Subcutaneous abdominal adipose tissue (tissue), 5 donors: Measurements from ENCODE around the gene HRH3.

Experiments
- H3K27ac ChIP-seq: one replicate; pipeline ENCODE4 v1.7.0; 2013; ENCODE audit warnings: low read depth, mild to moderate bottlenecking, inconsistent platforms, low read length, moderate library complexity
- H3K27me3 ChIP-seq, 5 donors: one replicate each; pipeline ENCODE4 v1.7.0; 2013; ENCODE audit warnings: low read length in 5 of 5, inconsistent platforms in 1 of 5; ENCODE audit not compliant: control insufficient read depth in 5 of 5, insufficient read depth in 4 of 5
- H3K36me3 ChIP-seq, 5 donors: one replicate each; pipeline ENCODE4 v1.7.0; 2013; ENCODE audit warnings: low read length in 5 of 5; ENCODE audit not compliant: control insufficient read depth in 5 of 5, insufficient read depth in 5 of 5
- H3K4me1 ChIP-seq, 5 donors: one replicate each; pipeline ENCODE4 v1.7.0; 2013; ENCODE audit warnings: low read length in 5 of 5, mild to moderate bottlenecking in 3 of 5, moderate library complexity in 1 of 5; ENCODE audit not compliant: control insufficient read depth in 5 of 5, insufficient read depth in 5 of 5
- H3K4me3 ChIP-seq, 5 donors: one replicate each; pipeline ENCODE4 v1.7.0; 2013; ENCODE audit warnings: low read length in 5 of 5, low read depth in 1 of 5
- H3K9ac ChIP-seq, 5 donors: one replicate each; pipeline ENCODE4 v1.7.0; 2013; ENCODE audit warnings: low read length in 5 of 5, mild to moderate bottlenecking in 4 of 5, moderate library complexity in 3 of 5
- H3K9me3 ChIP-seq, 5 donors: one replicate each; pipeline ENCODE4 v1.7.0; 2013; ENCODE audit warnings: low read length in 5 of 5; ENCODE audit not compliant: control insufficient read depth in 5 of 5
- donor health status: healthy.
- donor health status: healthy.
- donor health status: healthy.
- donor health status: healthy.
- donor health status: healthy.

The HRH3 gene

GRCh38 chr20:62245911-62246280 lies 25.8 kb upstream of the HRH3 start:
- no peak overlapping the region for H3K27ac ChIP-seq

GRCh38 chr20:62244644-62245108 lies 24.6 kb upstream of the HRH3 start:
- peaks cover 0 to 21% (median 7%) of the 10 kb centered on the region in 5 donors for H3K36me3 ChIP-seq
- H3K4me1 ChIP-seq = peaks cover 1 to 62% (median 40%) of the 10 kb centered on the region in 5 donors
- peak overlapping the region in 1 of 5 donors; percentile 53 for H3K9ac ChIP-seq
- H3K9me3 ChIP-seq = no peaks in the 10 kb centered on the region
- H3K27ac ChIP-seq = no peak overlapping the region
- no peaks in the 10 kb centered on the region for H3K27me3 ChIP-seq
- no peak overlapping the region for H3K4me3 ChIP-seq

More at GRCh38 chr20:62245911-62246280, 25.8 kb upstream of the HRH3 start:
- Histone ChIP-seq H3K4me3 (no peak overlapping the region), H3K9me3 (no peaks in the 10 kb centered on the region), H3K27me3 (no peaks in the 10 kb centered on the region), H3K9ac (no peak overlapping the region), H3K36me3 (peaks cover 0 to 21% (median 7%) of the 10 kb centered on the region in 5 donors), H3K4me1 (peaks cover 0 to 52% (median 34%) of the 10 kb centered on the region in 5 donors)

GRCh38 chr20:62243906-62244515 lies 23.9 kb upstream of the HRH3 start:
- H3K27ac ChIP-seq = no peak overlapping the region
- peaks cover 6 to 68% (median 47%) of the 10 kb centered on the region in 5 donors for H3K4me1 ChIP-seq
- H3K27me3 ChIP-seq = no peaks in the 10 kb centered on the region

GRCh38 chr20:62243106-62243505 lies 23.0 kb upstream of the HRH3 start:
- Histone ChIP-seq H3K4me3 (no peak overlapping the region), H3K9me3 (no peaks in the 10 kb centered on the region), H3K27ac (no peak overlapping the region), H3K4me1 (peaks cover 6 to 70% (median 49%) of the 10 kb centered on the region in 5 donors), H3K9ac (no peak overlapping the region), H3K27me3 (no peaks in the 10 kb centered on the region), H3K36me3 (peaks cover 0 to 21% (median 7%) of the 10 kb centered on the region in 5 donors)

More at GRCh38 chr20:62243906-62244515, 23.9 kb upstream of the HRH3 start:
- Histone ChIP-seq H3K9me3 (no peaks in the 10 kb centered on the region), H3K9ac (peak overlapping the region in 1 of 5 donors; percentile 21), H3K4me3 (no peak overlapping the region), H3K36me3 (peaks cover 0 to 21% (median 7%) of the 10 kb centered on the region in 5 donors)

- Histone ChIP-seq H3K27ac (no peak overlapping the region), H3K9me3 (no peaks in the 10 kb centered on the region), H3K4me1 (peaks cover 6 to 75% (median 53%) of the 10 kb centered on the region in 5 donors), H3K9ac (peak overlapping the region in 1 of 5 donors; percentile 14), H3K36me3 (peaks cover 0 to 21% (median 7%) of the 10 kb centered on the region in 5 donors), H3K27me3 (no peaks in the 10 kb centered on the region), H3K4me3 (no peak overlapping the region)
Observed at GRCh38 chr20:62242176-62242575, 22.1 kb upstream of the HRH3 start.

GRCh38 chr20:62241506-62241905 lies 21.4 kb upstream of the HRH3 start:
- H3K9ac ChIP-seq = peak overlapping the region in 1 of 5 donors; percentile 1

GRCh38 chr20:62240020-62240685 lies 20.1 kb upstream of the HRH3 start:
- Histone ChIP-seq H3K27ac (no peak overlapping the region), H3K36me3 (peaks cover 0 to 19% (median 7%) of the 10 kb centered on the region in 5 donors), H3K9ac (no peak overlapping the region), H3K4me3 (peak overlapping the region in 1 of 5 donors; percentile 83), H3K9me3 (no peaks in the 10 kb centered on the region), H3K27me3 (peaks cover 0 to 2% (median 0%) of the 10 kb centered on the region in 5 donors), H3K4me1 (peaks cover 5 to 64% (median 43%) of the 10 kb centered on the region in 5 donors)

More at GRCh38 chr20:62241506-62241905, 21.4 kb upstream of the HRH3 start:
- Histone ChIP-seq H3K9me3 (no peaks in the 10 kb centered on the region), H3K27ac (no peak overlapping the region), H3K4me1 (peaks cover 5 to 68% (median 46%) of the 10 kb centered on the region in 5 donors), H3K4me3 (no peak overlapping the region), H3K27me3 (peaks cover 0 to 2% (median 0%) of the 10 kb centered on the region in 5 donors), H3K36me3 (peaks cover 0 to 19% (median 7%) of the 10 kb centered on the region in 5 donors)

GRCh38 chr20:62239278-62239879 lies 19.3 kb upstream of the HRH3 start:
- H3K9ac ChIP-seq = peak overlapping the region; percentile 68 to 93 (median 86)
- H3K27me3 ChIP-seq = peaks cover 0 to 2% (median 0%) of the 10 kb centered on the region in 5 donors
- peaks cover 0 to 19% (median 7%) of the 10 kb centered on the region in 5 donors for H3K36me3 ChIP-seq
- H3K4me1 ChIP-seq = peaks cover 5 to 58% (median 38%) of the 10 kb centered on the region in 5 donors
- H3K27ac ChIP-seq = peak overlapping the region; percentile 74
- H3K4me3 ChIP-seq = peak overlapping the region; percentile 61 to 83 (median 77)
- H3K9me3 ChIP-seq = no peaks in the 10 kb centered on the region

GRCh38 chr20:62238569-62239277 lies 18.6 kb upstream of the HRH3 start:
- H3K27me3 ChIP-seq = peaks cover 0 to 3% (median 0%) of the 10 kb centered on the region in 5 donors
- peaks cover 0 to 2% (median 0%) of the 10 kb centered on the region in 5 donors for H3K9me3 ChIP-seq
- peak overlapping the region; percentile 68 to 93 (median 86) for H3K9ac ChIP-seq
- peaks cover 0 to 16% (median 4%) of the 10 kb centered on the region in 5 donors for H3K36me3 ChIP-seq
- H3K4me3 ChIP-seq = peak overlapping the region; percentile 61 to 83 (median 77)
- peaks cover 5 to 51% (median 31%) of the 10 kb centered on the region in 5 donors for H3K4me1 ChIP-seq
- peak overlapping the region; percentile 74 for H3K27ac ChIP-seq
